Esophagus (tissue), 2 donors: ENCODE measurements around the gene RNLS. TPM values are rescaled to one million over a fixed set of nuclear protein-coding genes. Genes with fewer than 3 reads are reported as not detected.

Experiments
- H3K27ac ChIP-seq, 2 donors: one replicate each; pipeline ENCODE4 v1.5.1; 2013; ENCODE audit warnings: low read depth in 2 of 2, mild to moderate bottlenecking in 2 of 2, inconsistent platforms in 1 of 2, low read length in 1 of 2, moderate library complexity in 1 of 2
- H3K27me3 ChIP-seq, 2 donors: one replicate each; pipeline ENCODE4 v1.6.1; 2013; ENCODE audit warnings: low read length in 2 of 2, control low read depth in 1 of 2, mild to moderate bottlenecking in 1 of 2; ENCODE audit not compliant: insufficient read depth in 2 of 2, control insufficient read depth in 1 of 2
- H3K36me3 ChIP-seq, 2 donors: one replicate each; pipeline ENCODE4 v1.6.1; 2013; ENCODE audit warnings: low read length in 1 of 2; ENCODE audit not compliant: control insufficient read depth in 2 of 2, insufficient read depth in 2 of 2
- H3K4me1 ChIP-seq, 2 donors: one replicate each; pipeline ENCODE4 v1.6.1; 2013; ENCODE audit warnings: low read length in 1 of 2; ENCODE audit not compliant: control insufficient read depth in 2 of 2, insufficient read depth in 2 of 2
- H3K4me3 ChIP-seq, 2 donors: one replicate each; pipeline ENCODE4 v1.5.1; 2013; ENCODE audit warnings: low read length in 2 of 2, mild to moderate bottlenecking in 2 of 2, low read depth in 1 of 2, moderate library complexity in 1 of 2
- H3K9me3 ChIP-seq, 2 donors: one replicate each; pipeline ENCODE4 v1.6.1; 2013; ENCODE audit warnings: mild to moderate bottlenecking in 2 of 2, low read depth in 1 of 2, low read length in 1 of 2, moderate library complexity in 1 of 2; ENCODE audit not compliant: control insufficient read depth in 2 of 2, insufficient read depth in 1 of 2
- WGBS, 2 donors: extraction: QIAGEN DNeasy Blood & Tissue Kit; methylation state at CpG; one replicate each; pipeline ENCODE4 v1.1.7; 2013; 5-methylcytosine and 5-hydroxymethylcytosine counted together
- polyA plus RNA-seq, 2 donors: library from polyadenylated mRNA; stranded (reverse); fragments of 200-250 nt; gene quantifications; one replicate each; pipeline ENCODE4 v1.2.3, GENCODE V29; 2013
- donor health status: healthy with polysubstance abuse.
- donor health status: Bipolar disorder and iron deficiency.

RNLS gene
- polyA plus RNA-seq, 2 donors, result 3.3 to 6.7 TPM

DNA sequence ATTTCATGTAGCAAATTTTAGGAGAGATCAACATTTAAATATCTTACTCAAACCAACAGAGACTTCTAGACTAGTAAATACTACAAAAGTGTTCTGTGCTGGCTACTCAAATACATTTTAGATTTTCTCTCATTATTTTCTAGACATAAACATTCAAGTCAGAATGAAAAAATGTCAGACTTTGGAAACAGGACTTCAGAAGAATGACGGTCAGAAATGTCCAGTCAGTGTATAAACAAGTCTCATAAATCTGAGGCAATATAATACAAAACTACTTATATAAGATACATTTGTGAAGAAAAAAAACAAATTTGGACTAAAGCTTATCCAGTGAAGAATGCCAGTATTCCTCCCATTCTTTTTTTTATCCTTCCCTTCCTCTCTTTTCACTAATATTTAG, 25.9 kb downstream of the RNLS start:
- no peak overlapping the region for H3K4me3 ChIP-seq
- H3K9me3 ChIP-seq, result no peaks in the 10 kb centered on the region
- no peaks in the 10 kb centered on the region for H3K27me3 ChIP-seq
- WGBS, 2 donors, result 80% methylated on average over 1 of the region's 1 CpG
- H3K27ac ChIP-seq, result no peak overlapping the region
- H3K4me1 ChIP-seq, result peaks cover 0 to 3% of the 10 kb centered on the region in 2 donors
- H3K36me3 ChIP-seq, result no peaks in the 10 kb centered on the region

DNA sequence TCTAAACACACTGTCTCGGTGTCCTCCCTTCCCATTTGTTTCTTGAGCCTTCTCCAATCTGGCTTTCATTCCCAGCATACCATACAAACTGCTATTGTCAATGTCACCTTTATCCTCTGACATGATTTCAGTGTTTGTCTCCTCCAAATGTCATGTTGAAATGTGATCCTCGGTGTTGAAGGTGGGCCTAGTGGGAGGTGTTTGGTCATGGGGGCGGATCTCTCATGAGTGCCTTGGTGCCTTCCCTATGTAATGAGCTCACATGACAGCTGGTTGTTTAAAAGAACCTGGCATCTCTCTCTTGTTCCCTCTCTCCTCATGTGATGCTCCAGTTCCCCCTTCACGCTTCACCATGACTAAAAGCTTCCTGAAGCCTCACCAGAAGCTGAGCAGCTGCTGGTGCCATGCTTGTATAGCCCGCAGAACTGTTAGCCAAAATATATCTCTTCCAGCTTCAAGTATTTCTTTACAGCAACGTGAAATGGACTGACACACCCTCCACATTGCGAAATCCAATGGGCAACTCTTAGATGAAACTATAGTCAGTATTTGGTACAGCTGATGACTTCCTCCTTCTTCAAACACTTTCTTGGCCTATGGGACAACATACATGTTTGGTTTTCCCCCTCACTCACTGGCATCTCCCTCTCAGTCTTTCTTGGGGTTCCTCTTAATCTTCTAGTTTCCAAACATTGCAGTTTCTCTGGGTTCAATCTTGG, 27.8 kb downstream of the RNLS start:
- H3K4me3 ChIP-seq, result no peak overlapping the region
- no peaks in the 10 kb centered on the region for H3K27me3 ChIP-seq
- no peaks in the 10 kb centered on the region for H3K9me3 ChIP-seq
- no peak overlapping the region for H3K27ac ChIP-seq
- no peaks in the 10 kb centered on the region for H3K36me3 ChIP-seq
- 82 to 84% methylated on average over 7 of the region's 7 CpGs for WGBS, 2 donors
- peaks cover 0 to 3% of the 10 kb centered on the region in 2 donors for H3K4me1 ChIP-seq

DNA sequence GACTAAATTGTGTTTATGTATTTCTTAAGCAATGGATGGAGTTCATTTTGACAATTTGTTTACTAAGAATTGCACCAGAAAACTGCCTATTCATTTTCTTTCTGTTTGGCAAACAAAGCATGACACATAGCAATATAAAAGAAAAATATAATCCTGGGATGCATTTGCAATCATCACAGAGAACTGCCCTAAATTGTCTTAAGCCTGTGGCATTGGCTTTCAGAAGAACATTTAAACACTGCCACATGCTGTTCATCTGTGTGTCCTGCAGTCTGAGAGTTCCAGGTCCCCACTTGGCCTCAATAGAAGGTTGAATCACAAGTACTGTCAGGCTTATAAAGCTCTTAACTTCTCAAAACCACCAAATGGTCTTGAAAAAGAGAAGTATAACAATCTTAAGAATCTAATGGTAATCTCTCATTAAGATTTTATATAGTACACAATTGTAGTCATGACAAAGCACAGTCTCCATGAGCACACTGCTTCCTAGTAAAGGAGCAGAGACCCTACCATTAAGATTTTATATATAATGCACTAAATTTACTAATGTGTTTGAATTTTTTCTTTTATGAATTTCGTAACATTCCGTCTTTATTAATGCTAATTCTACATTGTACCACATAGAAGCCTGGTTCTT, 29.9 kb downstream of the RNLS start:
- Histone ChIP-seq H3K4me1 (peaks cover 0 to 3% of the 10 kb centered on the region in 2 donors), H3K4me3 (no peak overlapping the region)
- 74 to 79% methylated on average over 2 of the region's 2 CpGs for WGBS, 2 donors

DNA sequence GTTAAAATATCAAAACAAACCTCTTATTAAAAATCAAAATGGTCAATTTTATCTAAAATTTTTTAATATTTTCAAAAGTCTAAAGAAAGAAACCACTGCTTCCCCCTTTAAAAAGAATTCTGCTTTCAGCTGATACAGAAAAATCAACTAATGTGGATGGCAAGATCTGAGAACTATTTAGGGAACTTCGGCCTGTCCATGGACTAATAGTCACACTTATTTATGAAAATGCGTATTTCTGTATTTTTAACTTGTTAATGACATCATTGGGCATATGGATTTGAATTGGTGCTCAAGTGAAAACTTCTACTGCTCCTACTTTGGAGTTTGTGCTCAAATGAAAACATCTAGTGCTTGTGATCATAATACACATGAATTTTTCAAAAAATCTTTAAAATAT, 31.9 kb downstream of the RNLS start:
- Histone ChIP-seq H3K36me3 (no peaks in the 10 kb centered on the region), H3K4me1 (peaks cover 0 to 3% of the 10 kb centered on the region in 2 donors)
- WGBS, 2 donors, result 90 to 92% methylated on average over 2 of the region's 2 CpGs

More for the DNA sequence above, 29.9 kb downstream of the RNLS start:
- H3K36me3 ChIP-seq, result no peaks in the 10 kb centered on the region
- H3K27ac ChIP-seq, result no peak overlapping the region
- H3K27me3 ChIP-seq, result no peaks in the 10 kb centered on the region
- H3K9me3 ChIP-seq, result no peaks in the 10 kb centered on the region

DNA sequence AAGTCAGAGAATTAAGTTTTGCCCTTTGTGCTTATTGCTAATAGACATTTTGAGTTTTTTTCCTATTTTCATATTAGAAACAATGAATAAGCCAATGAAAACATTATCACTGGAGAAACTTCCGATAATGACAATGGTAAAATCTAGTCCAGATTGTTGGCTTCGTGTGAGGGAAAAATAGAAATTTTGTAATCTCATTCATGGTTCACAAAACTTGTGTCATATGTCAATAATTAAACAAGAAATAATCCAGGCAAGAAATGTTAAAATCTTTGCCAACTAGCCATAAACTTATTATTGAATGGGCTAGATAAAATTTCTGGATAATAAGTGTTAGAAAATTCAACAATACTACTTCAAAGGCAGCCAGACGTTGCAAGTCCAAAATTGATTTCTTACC, 36.6 kb downstream of the RNLS start:
- peaks cover 0 to 3% of the 10 kb centered on the region in 2 donors for H3K4me1 ChIP-seq
- H3K36me3 ChIP-seq, result no peaks in the 10 kb centered on the region
- H3K27ac ChIP-seq, result no peak overlapping the region
- no peak overlapping the region for H3K4me3 ChIP-seq
- H3K9me3 ChIP-seq, result no peaks in the 10 kb centered on the region
- 41 to 58% methylated on average over 3 of the region's 3 CpGs for WGBS, 2 donors
- H3K27me3 ChIP-seq, result no peaks in the 10 kb centered on the region

More for the DNA sequence above, 31.9 kb downstream of the RNLS start:
- Histone ChIP-seq H3K4me3 (no peak overlapping the region), H3K27me3 (no peaks in the 10 kb centered on the region), H3K9me3 (no peaks in the 10 kb centered on the region), H3K27ac (no peak overlapping the region)

DNA sequence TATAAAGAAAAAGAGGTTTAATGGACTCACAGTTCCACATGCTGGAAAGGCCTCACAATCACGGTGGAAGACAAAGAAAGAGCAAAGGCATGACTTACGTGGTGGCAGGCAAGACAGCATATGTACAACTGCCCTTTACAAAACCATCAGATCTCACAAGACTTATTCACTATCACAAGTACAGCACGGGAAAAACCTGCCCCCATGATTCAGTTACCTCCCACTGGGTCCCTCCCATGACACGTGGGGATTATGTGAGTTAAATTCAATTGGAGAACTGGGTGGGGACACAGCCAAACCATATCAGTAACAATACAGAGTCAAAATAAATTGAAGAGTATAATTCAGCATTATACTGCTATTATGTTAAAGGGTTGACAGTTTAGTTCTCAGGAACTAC, 37.8 kb downstream of the RNLS start:
- Histone ChIP-seq H3K27me3 (no peaks in the 10 kb centered on the region), H3K36me3 (no peaks in the 10 kb centered on the region)
- 55 to 67% methylated on average over 4 of the region's 4 CpGs for WGBS, 2 donors

DNA sequence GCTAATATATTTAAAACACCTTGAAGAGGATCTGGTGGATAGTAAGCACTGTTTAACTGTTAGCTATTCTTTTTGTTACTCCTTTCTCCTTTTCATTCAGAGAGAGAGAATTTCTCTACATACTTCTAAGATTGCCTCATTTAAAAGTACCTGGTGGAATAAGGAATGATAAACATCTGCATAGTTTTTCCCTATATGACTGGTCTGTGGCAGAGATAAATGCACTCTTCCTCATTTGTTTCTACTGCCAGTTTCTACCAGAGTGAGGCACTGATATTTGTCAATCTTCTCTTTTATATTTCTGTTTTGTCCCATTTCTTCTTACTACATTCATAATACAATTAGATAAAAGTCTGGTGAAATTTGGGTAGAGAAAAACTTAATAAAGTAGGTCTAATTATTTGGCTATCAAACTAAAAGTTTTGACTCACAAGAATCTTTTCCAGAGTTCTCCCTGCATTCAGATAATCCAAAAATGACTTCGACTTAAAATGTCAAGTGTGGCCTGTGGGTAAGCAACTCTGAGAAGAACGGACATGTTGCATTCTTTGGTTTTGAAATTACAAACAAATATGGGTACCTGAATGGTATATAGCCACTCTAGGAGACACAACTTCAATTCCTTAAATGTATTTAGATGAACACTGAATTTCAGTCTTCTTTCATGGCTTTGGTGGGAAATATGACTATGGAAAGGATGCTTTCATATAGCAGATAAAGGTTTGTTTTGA, 38.8 kb downstream of the RNLS start:
- no peaks in the 10 kb centered on the region for H3K27me3 ChIP-seq
- 88 to 93% methylated on average over 2 of the region's 2 CpGs for WGBS, 2 donors
- no peaks in the 10 kb centered on the region for H3K36me3 ChIP-seq
- H3K27ac ChIP-seq, result no peak overlapping the region
- no peak overlapping the region for H3K4me3 ChIP-seq
- no peaks in the 10 kb centered on the region for H3K9me3 ChIP-seq
- peaks cover 0 to 3% of the 10 kb centered on the region in 2 donors for H3K4me1 ChIP-seq

More for the DNA sequence above, 37.8 kb downstream of the RNLS start:
- H3K4me1 ChIP-seq, result peaks cover 0 to 3% of the 10 kb centered on the region in 2 donors
- no peak overlapping the region for H3K27ac ChIP-seq
- H3K9me3 ChIP-seq, result no peaks in the 10 kb centered on the region
- no peak overlapping the region for H3K4me3 ChIP-seq

DNA sequence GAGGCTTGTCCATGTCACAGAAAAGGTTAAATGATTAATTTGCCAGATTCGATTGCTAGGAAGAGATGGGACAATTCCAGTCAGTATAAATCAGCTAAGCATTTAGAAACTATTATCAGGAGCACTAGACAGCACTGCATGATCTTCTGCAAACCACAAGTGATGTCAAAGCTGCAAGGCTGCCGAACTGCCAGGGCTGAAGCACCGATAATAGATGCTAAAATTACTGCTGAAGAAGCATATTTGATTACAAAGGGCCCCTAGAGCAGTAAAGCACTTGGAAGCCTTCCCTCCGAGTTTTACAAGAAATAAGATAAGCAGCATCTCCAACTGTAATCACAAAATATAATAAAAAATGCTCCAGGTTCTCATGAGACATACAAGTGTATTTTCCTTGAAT, 40.6 kb downstream of the RNLS start:
- Histone ChIP-seq H3K27me3 (no peaks in the 10 kb centered on the region), H3K4me3 (no peak overlapping the region), H3K36me3 (no peaks in the 10 kb centered on the region), H3K27ac (no peak overlapping the region), H3K9me3 (no peaks in the 10 kb centered on the region), H3K4me1 (peaks cover 0 to 3% of the 10 kb centered on the region in 2 donors)
- 75 to 88% methylated on average over 4 of the region's 4 CpGs for WGBS, 2 donors

DNA sequence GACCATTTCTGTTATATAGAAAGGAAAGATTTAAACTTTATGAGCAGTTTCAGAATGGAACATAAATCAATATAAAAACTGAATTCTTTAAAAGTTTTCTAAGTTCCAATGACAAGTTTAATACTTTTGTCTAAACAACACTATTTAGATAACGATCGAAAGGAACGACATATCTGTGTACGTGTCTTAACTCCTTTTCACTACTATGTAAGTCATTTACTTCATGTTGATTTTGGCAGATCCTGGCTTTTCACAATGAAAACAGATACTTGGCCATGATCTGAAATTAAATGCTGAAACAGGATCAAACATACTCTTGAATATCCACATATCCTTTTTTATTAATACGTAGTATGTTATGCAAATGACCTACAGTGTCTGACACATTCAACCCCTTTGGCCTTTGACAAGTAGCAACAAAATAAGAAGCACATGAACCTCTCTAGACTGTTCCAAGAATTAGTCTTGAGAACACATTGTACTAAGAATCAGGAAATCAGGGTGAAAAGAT, 41.9 kb downstream of the RNLS start:
- peaks cover 0 to 3% of the 10 kb centered on the region in 2 donors for H3K4me1 ChIP-seq
- H3K4me3 ChIP-seq, result no peak overlapping the region
- H3K27me3 ChIP-seq, result no peaks in the 10 kb centered on the region
- 39 to 40% methylated on average over 5 of the region's 5 CpGs for WGBS, 2 donors
- no peak overlapping the region for H3K27ac ChIP-seq
- H3K36me3 ChIP-seq, result no peaks in the 10 kb centered on the region
- no peaks in the 10 kb centered on the region for H3K9me3 ChIP-seq
